Neural progenitor cell (in vitro differentiated cells): Measurements from ENCODE around the gene ANKRD23. TPM values are rescaled to one million over a fixed set of nuclear protein-coding genes. Genes with fewer than 3 reads are reported as not detected.
A peak's percentile ranks its signal among the peaks of the same experiment; 100 is the strongest.

Experiments used
- DNase-seq: peaks from one replicate; pipeline ENCODE4 v3.0.0-alpha.2; 2016; ENCODE audit warnings: low spot score
- H2AFZ ChIP-seq: fragments of 200-600 bp; sonication (generic); replicated peaks from 2 replicates; pipeline ENCODE4 v1.6.1; 2016; ENCODE audit warnings: antibody characterized with exemption
- H3F3A ChIP-seq: fragments of 200-600 bp; sonication (generic); 2 replicates; pipeline ENCODE4 v1.6.1; 2016; ENCODE audit warnings: antibody characterized with exemption, low read depth
- H3K27ac ChIP-seq: fragments of 200-600 bp; sonication (generic); 2 replicates; pipeline ENCODE4 v1.5.1; 2016; ENCODE audit warnings: mild to moderate bottlenecking
- H3K27me3 ChIP-seq: fragments of 200-600 bp; sonication (generic); 2 replicates; pipeline ENCODE4 v1.6.1; 2016; ENCODE audit warnings: mild to moderate bottlenecking, moderate library complexity
- H3K36me3 ChIP-seq: fragments of 200-600 bp; sonication (generic); 2 replicates; pipeline ENCODE4 v1.5.1; 2016
- H3K4me1 ChIP-seq: fragments of 200-600 bp; sonication (generic); 2 replicates; pipeline ENCODE4 v1.6.1; 2016; ENCODE audit warnings: mixed run types
- H3K4me2 ChIP-seq: fragments of 200-600 bp; sonication (generic); 2 replicates; pipeline ENCODE4 v1.6.1; 2016
- H3K4me3 ChIP-seq: fragments of 200-600 bp; sonication (generic); 2 replicates; pipeline ENCODE4 v1.5.1; 2016
- H3K79me2 ChIP-seq: fragments of 200-600 bp; sonication (generic); 2 replicates; pipeline ENCODE4 v1.6.1; 2016; ENCODE audit warnings: low read depth
- H3K9ac ChIP-seq: fragments of 200-600 bp; sonication (generic); 2 replicates; pipeline ENCODE4 v1.6.1; 2016
- H3K9me3 ChIP-seq: fragments of 200-600 bp; sonication (generic); 2 replicates; pipeline ENCODE4 v1.5.1; 2016; ENCODE audit warnings: low read depth
- H4K20me1 ChIP-seq: fragments of 200-600 bp; sonication (generic); 2 replicates; pipeline ENCODE4 v1.6.1; 2016; ENCODE audit warnings: low read depth
- H3K27ac Mint-ChIP-seq: 3 replicates; pipeline ENCODE4 v1.8.0; 2021; ENCODE audit warnings: mixed read lengths
- H3K27me3 Mint-ChIP-seq: 2 replicates; pipeline ENCODE4 v1.8.0; 2022; ENCODE audit warnings: low read depth, mild to moderate bottlenecking, inconsistent platforms, moderate library complexity, mixed read lengths; ENCODE audit not compliant: insufficient read depth
- H3K36me3 Mint-ChIP-seq: 3 replicates; pipeline ENCODE4 v1.8.0; 2021; ENCODE audit warnings: mixed read lengths
- H3K4me1 Mint-ChIP-seq: 3 replicates; pipeline ENCODE4 v1.8.0; 2021; ENCODE audit warnings: mixed read lengths
- H3K4me3 Mint-ChIP-seq: 3 replicates; pipeline ENCODE4 v1.8.0; 2021; ENCODE audit warnings: mild to moderate bottlenecking, moderate library complexity, mixed read lengths
- H3K9me3 Mint-ChIP-seq: 3 replicates; pipeline ENCODE4 v1.8.0; 2020; ENCODE audit warnings: mixed read lengths
- CTCF ChIP-seq: fragments of 200-600 bp; sonication (generic); IDR thresholded peaks from 2 replicates; pipeline ENCODE4 v1.5.1; 2017; ENCODE audit warnings: antibody characterized with exemption, mild to moderate bottlenecking
- EZH2 ChIP-seq: fragments of 200-600 bp; sonication (generic); IDR thresholded peaks from 2 replicates; pipeline ENCODE4 v1.6.1; 2017; ENCODE audit warnings: antibody characterized with exemption, mild to moderate bottlenecking, moderate library complexity
- EZH2phosphoT487 ChIP-seq: fragments of 200-600 bp; sonication (generic); IDR thresholded peaks from 2 replicates; pipeline ENCODE4 v1.6.1; 2017; ENCODE audit warnings: antibody characterized with exemption
- total RNA-seq: library from RNA; depleted of rRNA; stranded (reverse); fragments of >200 nt; gene quantifications from 2 replicates; pipeline ENCODE4 v1.2.3, GENCODE V29; 2015; ENCODE audit warnings: low replicate concordance

ANKRD23 gene
- total RNA-seq, 1 donor from 2014 or later, result 10.8 TPM

GRCh38 chr2:96866986-96867755 lies 23.4 kb upstream of the ANKRD23 start:
- H3K27ac Mint-ChIP-seq, result peak overlapping the region; percentile 90
- Histone ChIP-seq H3K27ac (no peak overlapping the region), H3K9ac (peak overlapping the region; percentile 86), H3K79me2 (peaks cover 68% of the 10 kb centered on the region), H3K4me2 (peak overlapping the region; percentile 99), H4K20me1 (peaks cover 52% of the 10 kb centered on the region), H2AFZ (no peak overlapping the region), H3K4me1 (peaks cover 19% of the 10 kb centered on the region), H3F3A (peaks cover 11% of the 10 kb centered on the region), H3K9me3 (no peaks in the 10 kb centered on the region), H3K27me3 (no peaks in the 10 kb centered on the region), H3K4me3 (peak overlapping the region; percentile 84), H3K36me3 (no peaks in the 10 kb centered on the region)
- DNase-seq, result no peak
- H3K27me3 Mint-ChIP-seq, result peaks cover 18% of the 10 kb centered on the region
- H3K4me3 Mint-ChIP-seq, result peak overlapping the region; percentile 90
- TF ChIP-seq CTCF, result no peak
- no peak for TF ChIP-seq EZH2
- TF ChIP-seq EZH2phosphoT487, result no peak
- no peaks in the 10 kb centered on the region for H3K9me3 Mint-ChIP-seq
- peaks cover 27% of the 10 kb centered on the region for H3K4me1 Mint-ChIP-seq
- peaks cover 10% of the 10 kb centered on the region for H3K36me3 Mint-ChIP-seq

- Mint-ChIP-seq H3K36me3 (peaks cover 13% of the 10 kb centered on the region), H3K27me3 (peaks cover 18% of the 10 kb centered on the region), H3K4me3 (peak overlapping the region; percentile 90), H3K4me1 (peaks cover 26% of the 10 kb centered on the region), H3K27ac (peak overlapping the region; percentile 60), H3K9me3 (no peaks in the 10 kb centered on the region)
- H3K27me3 ChIP-seq, result no peaks in the 10 kb centered on the region
- DNase-seq, result peak; percentile 1
- no peak overlapping the region for H3K4me3 ChIP-seq
- peaks cover 68% of the 10 kb centered on the region for H3K79me2 ChIP-seq
- H3K9me3 ChIP-seq, result no peaks in the 10 kb centered on the region
- H3F3A ChIP-seq, result peaks cover 17% of the 10 kb centered on the region
- no peaks in the 10 kb centered on the region for H3K36me3 ChIP-seq
- H3K9ac ChIP-seq, result no peak overlapping the region
- peaks cover 19% of the 10 kb centered on the region for H3K4me1 ChIP-seq
- H3K4me2 ChIP-seq, result no peak overlapping the region
- TF ChIP-seq CTCF (no peak), EZH2phosphoT487 (no peak), EZH2 (no peak)
- no peak overlapping the region for H3K27ac ChIP-seq
- H4K20me1 ChIP-seq, result peaks cover 58% of the 10 kb centered on the region
- H2AFZ ChIP-seq, result no peak overlapping the region
Observed at GRCh38 chr2:96866586-96866985, 22.8 kb upstream of the ANKRD23 start.

- Mint-ChIP-seq H3K27me3 (peaks cover 17% of the 10 kb centered on the region), H3K9me3 (no peaks in the 10 kb centered on the region), H3K4me1 (peaks cover 23% of the 10 kb centered on the region), H3K27ac (no peak overlapping the region), H3K4me3 (no peak overlapping the region), H3K36me3 (peaks cover 13% of the 10 kb centered on the region)
- H3K4me2 ChIP-seq, result no peak overlapping the region
- H4K20me1 ChIP-seq, result peaks cover 61% of the 10 kb centered on the region
- H3K27ac ChIP-seq, result no peak overlapping the region
- no peak for TF ChIP-seq EZH2phosphoT487
- no peak for TF ChIP-seq CTCF
- no peak for TF ChIP-seq EZH2
- DNase-seq, result no peak
- H3K36me3 ChIP-seq, result no peaks in the 10 kb centered on the region
- H3K9me3 ChIP-seq, result no peaks in the 10 kb centered on the region
- H3K4me1 ChIP-seq, result peaks cover 18% of the 10 kb centered on the region
- no peak overlapping the region for H3K9ac ChIP-seq
- H3K4me3 ChIP-seq, result no peak overlapping the region
- H3F3A ChIP-seq, result peaks cover 21% of the 10 kb centered on the region
- H3K79me2 ChIP-seq, result peaks cover 65% of the 10 kb centered on the region
- H2AFZ ChIP-seq, result no peak overlapping the region
- H3K27me3 ChIP-seq, result no peaks in the 10 kb centered on the region
Observed at GRCh38 chr2:96866149-96866548, 22.3 kb upstream of the ANKRD23 start.
